ENCODE measurements around the gene RIPPLY2. TPM values are rescaled to one million over a fixed set of nuclear protein-coding genes. Genes with fewer than 3 reads are reported as not detected.

RIPPLY2 gene
- total and polyA plus RNA-seq, 4 donors = 0.05 to 0.24 TPM; not detected in 2

DNA sequence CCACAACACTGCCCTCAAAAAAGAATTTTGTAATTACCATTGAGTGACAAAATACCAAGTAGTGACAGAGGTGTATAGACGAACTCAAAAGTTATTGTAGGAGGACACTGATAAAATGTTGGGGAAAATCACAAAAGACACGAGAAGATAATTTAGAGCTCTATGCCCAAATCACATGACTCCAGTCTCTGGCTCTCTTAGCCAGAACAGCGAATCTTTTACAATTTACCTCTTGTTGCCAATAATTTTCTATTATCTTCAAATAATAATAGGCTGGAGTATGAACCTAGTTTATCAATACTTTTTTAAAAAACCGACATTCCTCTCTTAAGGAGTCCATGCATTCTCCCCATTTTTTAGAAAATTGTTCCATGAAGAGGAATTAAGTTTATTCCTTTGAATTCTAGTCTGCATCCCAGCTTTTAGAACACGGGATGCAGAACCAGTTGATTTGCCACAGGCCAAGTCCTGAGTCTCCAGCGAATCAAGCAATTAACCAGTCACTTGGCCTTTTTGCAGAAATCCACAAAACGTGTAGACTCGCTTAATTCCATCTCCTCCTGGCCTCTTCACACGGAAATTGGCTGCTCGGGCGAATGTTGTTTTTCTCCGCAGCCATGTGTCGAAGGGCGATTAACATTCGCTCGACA is 507 bp upstream of the RIPPLY2 start:
- Histone ChIP-seq H3K4me1 (ENCODE audit: control insufficient read depth in 5 of 5, insufficient read depth in 5 of 5, low read length in 5 of 5) (peaks cover 0 to 11% (median 0%) of the 10 kb centered on the region in 5 donors), H3K9me3 (ENCODE audit: control insufficient read depth in 4 of 4, insufficient read depth in 3 of 4, low read length in 3 of 4) (peaks cover 0 to 3% (median 0%) of the 10 kb centered on the region in 4 donors), H3K9ac (ENCODE audit: insufficient read depth in 1 of 2, low read length in 2 of 2) (no peak overlapping the region), H3K4me3 (no peak overlapping the region), H3K27me3 (ENCODE audit: control insufficient read depth in 3 of 3, insufficient read depth in 3 of 3, low read length in 2 of 3) (peaks cover 0 to 56% (median 42%) of the 10 kb centered on the region in 3 donors), H3K36me3 (ENCODE audit: control insufficient read depth in 4 of 4, insufficient read depth in 4 of 4, low read length in 4 of 4) (no peaks in the 10 kb centered on the region), H3K27ac (ENCODE audit: low read depth in 1 of 2, low read length in 1 of 2) (no peak overlapping the region)
- TF ChIP-seq, protein P1, sequence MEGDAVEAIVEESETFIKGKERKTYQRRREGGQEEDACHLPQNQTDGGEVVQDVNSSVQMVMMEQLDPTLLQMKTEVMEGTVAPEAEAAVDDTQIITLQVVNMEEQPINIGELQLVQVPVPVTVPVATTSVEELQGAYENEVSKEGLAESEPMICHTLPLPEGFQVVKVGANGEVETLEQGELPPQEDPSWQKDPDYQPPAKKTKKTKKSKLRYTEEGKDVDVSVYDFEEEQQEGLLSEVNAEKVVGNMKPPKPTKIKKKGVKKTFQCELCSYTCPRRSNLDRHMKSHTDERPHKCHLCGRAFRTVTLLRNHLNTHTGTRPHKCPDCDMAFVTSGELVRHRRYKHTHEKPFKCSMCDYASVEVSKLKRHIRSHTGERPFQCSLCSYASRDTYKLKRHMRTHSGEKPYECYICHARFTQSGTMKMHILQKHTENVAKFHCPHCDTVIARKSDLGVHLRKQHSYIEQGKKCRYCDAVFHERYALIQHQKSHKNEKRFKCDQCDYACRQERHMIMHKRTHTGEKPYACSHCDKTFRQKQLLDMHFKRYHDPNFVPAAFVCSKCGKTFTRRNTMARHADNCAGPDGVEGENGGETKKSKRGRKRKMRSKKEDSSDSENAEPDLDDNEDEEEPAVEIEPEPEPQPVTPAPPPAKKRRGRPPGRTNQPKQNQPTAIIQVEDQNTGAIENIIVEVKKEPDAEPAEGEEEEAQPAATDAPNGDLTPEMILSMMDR (IDR thresholded peaks at IDR 0.05; ENCODE audit: control extremely low read depth, extremely low read depth) = no peak
- ATAC-seq (ENCODE audit: insufficient read depth, low FRiP score) = no peak
- 15 to 16% methylated on average over 16 of the region's 16 CpGs for WGBS, 2 donors
- DNase-seq = no peak

DNA sequence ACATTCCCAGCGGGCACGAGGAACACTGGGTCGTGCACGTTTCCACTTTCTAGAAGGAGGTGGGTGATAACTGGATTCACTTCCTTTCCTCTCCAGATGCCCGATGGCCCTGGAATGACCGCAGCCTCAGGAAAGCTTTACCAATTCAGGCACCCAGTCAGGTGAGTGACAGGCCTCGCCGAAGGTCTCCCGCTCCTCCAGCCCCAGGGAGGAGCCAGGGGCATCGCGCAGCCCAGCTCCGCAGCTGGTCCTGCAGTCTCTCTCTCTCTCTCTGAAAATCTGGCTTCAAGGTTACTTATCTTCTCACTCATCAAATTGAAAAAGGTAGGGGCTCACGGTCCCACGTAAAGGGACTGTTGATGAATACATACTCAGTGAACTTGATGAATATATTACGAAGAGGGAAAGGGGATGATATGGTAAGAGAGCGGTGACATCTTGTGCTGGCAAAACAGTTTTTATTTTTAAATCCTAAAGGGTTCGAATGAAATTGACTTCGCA is 891 bp downstream of the RIPPLY2 start:
- peaks cover 0 to 56% (median 42%) of the 10 kb centered on the region in 3 donors for H3K27me3 ChIP-seq (ENCODE audit: control insufficient read depth in 3 of 3, insufficient read depth in 3 of 3, low read length in 2 of 3)
- 11% methylated on average over 18 of the region's 18 CpGs for WGBS, 2 donors

DNA sequence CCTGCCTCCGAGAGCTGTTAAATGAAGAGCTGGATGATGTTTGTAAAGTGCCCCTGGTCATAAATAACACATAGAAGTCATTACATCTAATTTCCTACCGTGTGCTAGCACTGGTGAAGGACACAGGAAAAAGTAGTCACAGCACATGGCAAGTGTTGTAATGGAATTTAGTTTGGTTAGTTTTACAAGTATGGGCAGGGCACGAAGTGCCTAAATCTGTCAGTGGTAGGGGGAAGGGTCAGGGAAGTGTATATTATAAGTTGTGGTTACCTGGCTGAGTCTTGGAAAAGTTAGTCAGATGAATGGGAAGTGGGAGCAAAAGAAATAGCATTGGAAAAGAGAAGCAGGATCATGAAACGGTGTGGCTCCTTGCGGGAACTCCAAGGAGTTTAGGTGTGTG is 1.6 kb downstream of the RIPPLY2 start:
- ATAC-seq (ENCODE audit: insufficient read depth, low FRiP score) (no peak), DNase-seq (no peak)
- 50 to 56% methylated on average over 5 of the region's 5 CpGs for WGBS, 2 donors
- Histone ChIP-seq H3K27me3 (ENCODE audit: control insufficient read depth in 3 of 3, insufficient read depth in 3 of 3, low read length in 2 of 3) (peaks cover 0 to 56% (median 42%) of the 10 kb centered on the region in 3 donors), H3K36me3 (ENCODE audit: control insufficient read depth in 4 of 4, insufficient read depth in 4 of 4, low read length in 4 of 4) (no peaks in the 10 kb centered on the region), H3K4me1 (ENCODE audit: control insufficient read depth in 5 of 5, insufficient read depth in 5 of 5, low read length in 5 of 5) (peaks cover 0 to 15% (median 5%) of the 10 kb centered on the region in 5 donors), H3K9ac (ENCODE audit: insufficient read depth in 1 of 2, low read length in 2 of 2) (no peak overlapping the region), H3K9me3 (ENCODE audit: control insufficient read depth in 4 of 4, insufficient read depth in 3 of 4, low read length in 3 of 4) (peaks cover 0 to 3% (median 0%) of the 10 kb centered on the region in 4 donors), H3K4me3 (no peak overlapping the region), H3K27ac (ENCODE audit: low read depth in 1 of 2, low read length in 1 of 2) (no peak overlapping the region)
- TF ChIP-seq, protein P1 (IDR thresholded peaks at IDR 0.05; ENCODE audit: control extremely low read depth, extremely low read depth) = no peak

More for the DNA sequence above, 891 bp downstream of the RIPPLY2 start:
- Histone ChIP-seq H3K4me3 (no peak overlapping the region), H3K9ac (ENCODE audit: insufficient read depth in 1 of 2, low read length in 2 of 2) (no peak overlapping the region), H3K36me3 (ENCODE audit: control insufficient read depth in 4 of 4, insufficient read depth in 4 of 4, low read length in 4 of 4) (no peaks in the 10 kb centered on the region), H3K4me1 (ENCODE audit: control insufficient read depth in 5 of 5, insufficient read depth in 5 of 5, low read length in 5 of 5) (peaks cover 0 to 14% (median 4%) of the 10 kb centered on the region in 5 donors), H3K27ac (ENCODE audit: low read depth in 1 of 2, low read length in 1 of 2) (no peak overlapping the region), H3K9me3 (ENCODE audit: control insufficient read depth in 4 of 4, insufficient read depth in 3 of 4, low read length in 3 of 4) (peaks cover 0 to 3% (median 0%) of the 10 kb centered on the region in 4 donors)
- no peak for DNase-seq
- no peak for ATAC-seq (ENCODE audit: insufficient read depth, low FRiP score)
- TF ChIP-seq, protein P1 (IDR thresholded peaks at IDR 0.05; ENCODE audit: control extremely low read depth, extremely low read depth) = no peak
